Endodermal cell (in vitro differentiated cells): ENCODE data around the gene HCN3. TPM values are rescaled to one million over a fixed set of nuclear protein-coding genes. Genes with fewer than 3 reads are reported as not detected.

Experiments
- DNase-seq: peaks from one replicate; pipeline ENCODE4 v3.0.0-alpha.2; 2017
- H3K27ac ChIP-seq: 2 replicates; pipeline ENCODE4 v1.5.1; 2013; ENCODE audit warnings: mild to moderate bottlenecking, low read depth, low read length, moderate library complexity
- H3K27me3 ChIP-seq: 2 replicates; pipeline ENCODE4 v1.6.1; 2013; ENCODE audit warnings: mild to moderate bottlenecking, low read length, moderate library complexity; ENCODE audit not compliant: insufficient read depth, control insufficient read depth, poor library complexity, severe bottlenecking
- H3K36me3 ChIP-seq: 2 replicates; pipeline ENCODE4 v1.7.0; 2013; ENCODE audit warnings: mild to moderate bottlenecking, low read length, moderate library complexity; ENCODE audit not compliant: control insufficient read depth, insufficient read depth
- H3K4me1 ChIP-seq: one replicate; pipeline ENCODE4 v1.7.0; 2013; ENCODE audit warnings: low read length; ENCODE audit not compliant: control insufficient read depth, insufficient read depth
- H3K4me3 ChIP-seq: 2 replicates; pipeline ENCODE4 v1.5.1; 2013; ENCODE audit warnings: mild to moderate bottlenecking, low read length, moderate library complexity
- H3K9ac ChIP-seq: 2 replicates; pipeline ENCODE4 v1.6.1; 2013; ENCODE audit warnings: mild to moderate bottlenecking, low read length, moderate library complexity; ENCODE audit not compliant: poor library complexity, severe bottlenecking; ENCODE audit errors: extremely low read depth
- H3K9me3 ChIP-seq: 2 replicates; pipeline ENCODE4 v1.6.1; 2013; ENCODE audit warnings: mild to moderate bottlenecking, low read length, moderate library complexity; ENCODE audit not compliant: control insufficient read depth
- H3K27ac Mint-ChIP-seq: 2 replicates; pipeline ENCODE4 v1.8.0; 2020; ENCODE audit warnings: mixed read lengths
- H3K27me3 Mint-ChIP-seq: 2 replicates; pipeline ENCODE4 v1.8.0; 2021; ENCODE audit warnings: mild to moderate bottlenecking, mixed read lengths; ENCODE audit not compliant: insufficient read depth
- H3K36me3 Mint-ChIP-seq: 2 replicates; pipeline ENCODE4 v1.8.0; 2020; ENCODE audit warnings: low read depth, mixed read lengths
- H3K4me1 Mint-ChIP-seq: 2 replicates; pipeline ENCODE4 v1.8.0; 2020; ENCODE audit warnings: mixed read lengths
- H3K4me3 Mint-ChIP-seq: 2 replicates; pipeline ENCODE4 v1.8.0; 2020; ENCODE audit warnings: mild to moderate bottlenecking, moderate library complexity, mixed read lengths
- H3K9me3 Mint-ChIP-seq: 2 replicates; pipeline ENCODE4 v1.8.0; 2020; ENCODE audit warnings: mild to moderate bottlenecking, mixed read lengths
- WGBS, 2 experiments: methylation state at CpG; one replicate each; pipeline versions ENCODE4 v1.1.5 to v1.1.7; 2013; ENCODE audit warnings: missing lambda C conversion rate in 2 of 2, mixed read lengths in 1 of 2; ENCODE audit not compliant: insufficient coverage in 1 of 2, insufficient read length in 1 of 2; 5-methylcytosine and 5-hydroxymethylcytosine counted together
- total RNA-seq, 2 donors: library from RNA; stranded (reverse); fragmentation: NEBNext Ultra II Directional in 1 of 2; extraction: Animal tissue kit (Norgen Biotek cat#: 25700) in 1 of 2; gene quantifications; 2 replicates in 1 of 2; 3 replicates in 1 of 2; pipeline ENCODE4 v1.2.1, GENCODE V29; 2021
- TF ChIP-seq, protein P1 (sequence below): fragments of 200-600 bp; sonication (generic); conservative IDR thresholded peaks from 2 replicates; pipeline ENCODE4 v1.5.0; 2021; ENCODE audit warnings: antibody characterized with exemption, mild to moderate bottlenecking

HCN3 gene
- total RNA-seq, 2 donors from 2014 or later, result 8.7 to 9.2 TPM

DNA sequence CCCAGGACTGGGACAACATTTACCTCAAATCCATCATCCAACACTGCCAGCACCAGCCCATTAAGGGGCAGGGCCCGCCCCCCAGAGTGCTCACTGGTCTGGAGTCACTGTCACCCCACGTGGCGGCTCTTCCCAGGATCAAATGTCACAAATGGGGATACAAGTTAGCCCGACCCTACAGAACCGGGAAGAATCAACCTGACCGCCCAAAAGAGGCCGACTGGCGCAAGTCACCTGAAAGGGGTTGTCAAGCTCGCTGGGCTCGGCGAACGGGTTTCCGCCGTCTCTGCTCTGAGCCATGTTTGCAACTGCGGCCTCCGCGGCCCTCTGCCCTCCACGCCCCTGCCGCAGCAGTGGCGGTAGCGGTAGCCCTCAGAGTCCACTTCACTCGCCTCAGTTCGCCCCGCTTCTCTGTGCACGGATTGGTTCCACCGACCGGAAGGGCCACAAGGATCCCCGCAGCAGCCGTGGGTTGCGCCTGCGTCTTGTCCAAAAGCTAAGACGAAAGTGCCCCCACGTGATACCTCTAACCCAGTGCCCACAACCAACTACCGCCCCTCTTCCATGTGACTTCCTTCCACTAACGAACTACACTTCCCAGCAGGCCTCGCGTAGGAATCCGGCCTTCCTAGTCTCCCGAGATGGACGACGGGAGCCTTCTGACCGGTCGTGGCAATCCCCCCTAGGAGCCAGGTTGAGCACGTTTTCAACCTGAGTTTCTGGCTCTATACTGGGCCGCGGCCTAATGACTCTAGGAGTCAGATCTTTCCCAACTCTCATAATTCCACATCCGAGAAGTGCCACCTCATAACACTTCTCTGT is 15.2 kb upstream of the HCN3 start, which contains the start of gene SCAMP3:
TSS of gene SCAMP3 (minus strand) at position 509 of the 822 bp plus-strand sequence. CDS start at position 300, 209 bp downstream.
- DNase-seq, result peak; percentile 98
- H3K4me1 Mint-ChIP-seq, result peaks cover 13% of the 10 kb centered on the region
- no peaks in the 10 kb centered on the region for H3K27me3 Mint-ChIP-seq
- TF ChIP-seq, protein P1, sequence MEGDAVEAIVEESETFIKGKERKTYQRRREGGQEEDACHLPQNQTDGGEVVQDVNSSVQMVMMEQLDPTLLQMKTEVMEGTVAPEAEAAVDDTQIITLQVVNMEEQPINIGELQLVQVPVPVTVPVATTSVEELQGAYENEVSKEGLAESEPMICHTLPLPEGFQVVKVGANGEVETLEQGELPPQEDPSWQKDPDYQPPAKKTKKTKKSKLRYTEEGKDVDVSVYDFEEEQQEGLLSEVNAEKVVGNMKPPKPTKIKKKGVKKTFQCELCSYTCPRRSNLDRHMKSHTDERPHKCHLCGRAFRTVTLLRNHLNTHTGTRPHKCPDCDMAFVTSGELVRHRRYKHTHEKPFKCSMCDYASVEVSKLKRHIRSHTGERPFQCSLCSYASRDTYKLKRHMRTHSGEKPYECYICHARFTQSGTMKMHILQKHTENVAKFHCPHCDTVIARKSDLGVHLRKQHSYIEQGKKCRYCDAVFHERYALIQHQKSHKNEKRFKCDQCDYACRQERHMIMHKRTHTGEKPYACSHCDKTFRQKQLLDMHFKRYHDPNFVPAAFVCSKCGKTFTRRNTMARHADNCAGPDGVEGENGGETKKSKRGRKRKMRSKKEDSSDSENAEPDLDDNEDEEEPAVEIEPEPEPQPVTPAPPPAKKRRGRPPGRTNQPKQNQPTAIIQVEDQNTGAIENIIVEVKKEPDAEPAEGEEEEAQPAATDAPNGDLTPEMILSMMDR, result no peak
- H3K27ac Mint-ChIP-seq, result peak within 1 kb of the TSS; percentile 94
- H3K9me3 Mint-ChIP-seq, result no peaks in the 10 kb centered on the region
- no peaks in the 10 kb centered on the region for H3K9me3 ChIP-seq
- peaks cover 60% of the 10 kb centered on the region for H3K36me3 ChIP-seq
- H3K4me1 ChIP-seq, result no peaks in the 10 kb centered on the region
- peaks cover 61% of the 10 kb centered on the region for H3K36me3 Mint-ChIP-seq
- peak within 1 kb of the TSS; percentile 59 for H3K27ac ChIP-seq
- no peaks in the 10 kb centered on the region for H3K27me3 ChIP-seq
- peak within 1 kb of the TSS; percentile 56 for H3K9ac ChIP-seq
- H3K4me3 Mint-ChIP-seq, result peak within 1 kb of the TSS; percentile 91
- H3K4me3 ChIP-seq, result peak within 1 kb of the TSS; percentile 92
- 2 to 5% methylated on average over 22 to 47 of the region's 47 CpGs for WGBS, 2 experiments

DNA sequence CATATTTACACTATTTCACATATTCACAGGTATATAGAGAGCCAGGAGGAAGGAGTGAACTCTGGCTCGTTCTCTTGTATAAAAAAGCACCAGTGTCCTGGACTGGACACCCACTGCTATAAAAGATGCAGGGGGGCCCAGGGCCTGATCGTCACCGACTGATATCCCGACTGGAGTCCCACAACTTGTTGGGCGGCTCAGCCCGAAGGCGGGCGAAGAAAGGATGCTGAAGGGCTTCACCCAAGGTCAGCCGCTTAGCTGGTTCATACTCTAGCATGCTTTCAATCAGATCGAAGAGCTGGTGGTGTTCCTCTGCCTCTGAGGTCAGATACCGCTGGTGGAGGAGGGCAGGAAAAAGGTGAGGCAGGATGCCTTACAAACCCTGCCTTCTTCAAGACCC is 14.2 kb upstream of the HCN3 start:
- no peak for DNase-seq
- TF ChIP-seq, protein P1, result no peak
- H3K27me3 Mint-ChIP-seq, result no peaks in the 10 kb centered on the region
- Histone ChIP-seq H3K9me3 (no peaks in the 10 kb centered on the region), H3K27me3 (no peaks in the 10 kb centered on the region), H3K4me3 (no peak overlapping the region), H3K4me1 (no peaks in the 10 kb centered on the region), H3K27ac (no peak overlapping the region), H3K36me3 (peaks cover 70% of the 10 kb centered on the region), H3K9ac (no peak overlapping the region)
- peaks cover 13% of the 10 kb centered on the region for H3K4me1 Mint-ChIP-seq
- H3K36me3 Mint-ChIP-seq, result peaks cover 63% of the 10 kb centered on the region
- 92 to 94% methylated on average over 9 to 11 of the region's 11 CpGs for WGBS, 2 experiments
- peak overlapping the region; percentile 94 for H3K27ac Mint-ChIP-seq
- no peaks in the 10 kb centered on the region for H3K9me3 Mint-ChIP-seq
- no peak overlapping the region for H3K4me3 Mint-ChIP-seq

DNA sequence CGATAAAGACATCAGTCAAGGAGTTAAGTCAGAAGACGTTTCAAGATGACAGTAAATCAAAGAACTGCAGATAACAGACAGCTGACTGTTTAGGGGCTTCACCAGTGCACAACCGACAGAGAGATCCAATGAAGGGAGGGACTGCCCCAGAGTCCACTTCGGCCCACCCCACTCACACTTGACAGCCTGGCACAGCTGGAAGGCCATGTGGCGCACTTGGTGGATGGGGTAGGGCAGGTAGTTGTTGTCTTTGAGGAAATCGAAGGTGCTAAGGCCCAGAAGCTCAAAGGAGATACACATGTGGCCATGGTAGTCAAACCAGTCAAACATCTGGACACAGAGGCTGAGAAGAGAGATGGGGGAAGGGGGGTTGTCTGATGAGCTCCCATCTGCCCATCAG is 10.7 kb upstream of the HCN3 start:
- no peaks in the 10 kb centered on the region for H3K27me3 Mint-ChIP-seq
- peaks cover 87% of the 10 kb centered on the region for H3K36me3 ChIP-seq
- 94 to 96% methylated on average over 6 of the region's 6 CpGs for WGBS, 2 experiments
- H3K4me1 Mint-ChIP-seq, result peaks cover 8% of the 10 kb centered on the region
- H3K9me3 Mint-ChIP-seq, result no peaks in the 10 kb centered on the region
- H3K27ac Mint-ChIP-seq, result no peak overlapping the region
- H3K27ac ChIP-seq, result no peak overlapping the region
- DNase-seq, result no peak
- no peak overlapping the region for H3K9ac ChIP-seq
- H3K4me1 ChIP-seq, result no peaks in the 10 kb centered on the region
- H3K27me3 ChIP-seq, result no peaks in the 10 kb centered on the region
- no peak overlapping the region for H3K4me3 ChIP-seq
- TF ChIP-seq, protein P1, result no peak
- peaks cover 81% of the 10 kb centered on the region for H3K36me3 Mint-ChIP-seq
- no peaks in the 10 kb centered on the region for H3K9me3 ChIP-seq
- no peak overlapping the region for H3K4me3 Mint-ChIP-seq
